HEK293 (cell line): ENCODE data around the gene CAPN7.

Source experiments
- CTCF ChIA-PET: fragments of 350-600 bp; formaldehyde crosslinking; extraction: SDS; loops from one replicate; lab custom pipeline; 2021; ENCODE audit warnings: antibody characterized with exemption; lab: Yijun Ruan, JAX
- POLR2A ChIA-PET: fragments of 300-600 bp; formaldehyde crosslinking; extraction: SDS; loops from one replicate; lab custom pipeline; 2020; ENCODE audit warnings: antibody characterized with exemption, inconsistent platforms; lab: Yijun Ruan, JAX
- H3K27ac ChIP-seq: fragments of 200-500 bp; sonication (Bioruptor generic); 2 replicates; pipeline ENCODE4 v1.5.1; 2014; ENCODE audit warnings: low read depth, low read length, control low read depth, inconsistent platforms; ENCODE audit errors: extremely low read depth
- H3K36me3 ChIP-seq, 2 experiments: fragments of 200-500 bp in 1 of 2; sonication (Bioruptor generic) in 1 of 2; 1 replicate in 1 of 2; 2 replicates in 1 of 2; pipeline ENCODE4 v1.5.1; 2014 to 2017; ENCODE audit warnings: inconsistent platforms in 2 of 2, low read length in 2 of 2; ENCODE audit not compliant: control insufficient read depth in 2 of 2, insufficient read depth in 1 of 2
- H3K4me1 ChIP-seq: fragments of 200-500 bp; sonication (Bioruptor generic); 2 replicates; pipeline ENCODE4 v1.5.1; 2014; ENCODE audit warnings: mild to moderate bottlenecking, low read length, inconsistent platforms; ENCODE audit not compliant: control insufficient read depth, insufficient read depth
- H3K4me3 ChIP-seq: 2 replicates; pipeline ENCODE4 v1.5.1; 2011; ENCODE audit warnings: low read depth, mild to moderate bottlenecking, control low read depth, low read length, moderate library complexity
- H3K9me3 ChIP-seq: fragments of 200-500 bp; sonication (Bioruptor generic); 2 replicates; pipeline ENCODE4 v1.5.1; 2014; ENCODE audit warnings: low read depth, low read length, inconsistent platforms; ENCODE audit not compliant: control insufficient read depth, insufficient read depth
- KLF10 ChIP-seq: fragments of 450-650 bp; IDR thresholded peaks from 2 replicates; pipeline ENCODE4 v1.5.1; 2018; ENCODE audit warnings: missing biosample characterization, mild to moderate bottlenecking, missing genetic modification characterization
- KLF7 ChIP-seq: fragments of 450-650 bp; formaldehyde crosslinking; IDR thresholded peaks from 2 replicates; pipeline ENCODE4 v1.5.1; 2016; ENCODE audit warnings: missing biosample characterization, missing genetic modification characterization, borderline replicate concordance
- PRDM10 ChIP-seq: fragments of 450-650 bp; formaldehyde crosslinking; IDR thresholded peaks from 2 replicates; pipeline ENCODE4 v1.5.1; 2016; ENCODE audit warnings: missing biosample characterization, missing genetic modification characterization
- SP3 ChIP-seq: fragments of 450-650 bp; formaldehyde crosslinking; IDR thresholded peaks from 2 replicates; pipeline ENCODE4 v1.5.1; 2016; ENCODE audit warnings: missing biosample characterization, missing genetic modification characterization
- ZBTB20 ChIP-seq: fragments of 450-650 bp; formaldehyde crosslinking; IDR thresholded peaks from 2 replicates; pipeline ENCODE4 v1.5.1; 2016; ENCODE audit warnings: missing biosample characterization, missing genetic modification characterization
- ZBTB26 ChIP-seq: fragments of 450-650 bp; formaldehyde crosslinking; optimal IDR thresholded peaks from 2 replicates; pipeline ENCODE3; 2016; ENCODE audit warnings: missing biosample characterization, mild to moderate bottlenecking, missing genetic modification characterization
- ZNF10 ChIP-seq: fragments of 450-650 bp; formaldehyde crosslinking; IDR thresholded peaks from 2 replicates; pipeline ENCODE4 v1.5.1; 2017; ENCODE audit warnings: missing biosample characterization, missing genetic modification characterization
- ZNF157 ChIP-seq: fragments of 450-650 bp; formaldehyde crosslinking; IDR thresholded peaks from 2 replicates; pipeline ENCODE4 v1.5.1; 2016; ENCODE audit warnings: missing biosample characterization, missing genetic modification characterization
- ZNF174 ChIP-seq: fragments of 450-650 bp; formaldehyde crosslinking; IDR thresholded peaks from 2 replicates; pipeline ENCODE4 v1.5.0; 2017; ENCODE audit warnings: missing biosample characterization, mild to moderate bottlenecking, missing genetic modification characterization
- ZNF19 ChIP-seq: fragments of 450-650 bp; formaldehyde crosslinking; IDR thresholded peaks from 2 replicates; pipeline ENCODE4; 2016; ENCODE audit warnings: missing biosample characterization, missing genetic modification characterization, low read depth
- ZNF24 ChIP-seq: fragments of 450-650 bp; formaldehyde crosslinking; IDR thresholded peaks from 2 replicates; pipeline ENCODE4 v1.5.1; 2016; ENCODE audit warnings: missing biosample characterization, missing genetic modification characterization
- ZNF354C ChIP-seq: fragments of 450-650 bp; formaldehyde crosslinking; IDR thresholded peaks from 2 replicates; pipeline ENCODE4 v1.5.1; 2016; ENCODE audit warnings: missing biosample characterization, missing genetic modification characterization, low read depth, borderline replicate concordance
- ZNF558 ChIP-seq: fragments of 450-650 bp; formaldehyde crosslinking; IDR thresholded peaks from 2 replicates; pipeline ENCODE4 v1.5.1; 2016; ENCODE audit warnings: missing biosample characterization, missing genetic modification characterization
- ZNF610 ChIP-seq: fragments of 450-650 bp; formaldehyde crosslinking; IDR thresholded peaks from 2 replicates; pipeline ENCODE4 v1.5.1; 2016; ENCODE audit warnings: missing biosample characterization, missing genetic modification characterization, borderline replicate concordance
- ZNF623 ChIP-seq: fragments of 450-650 bp; formaldehyde crosslinking; IDR thresholded peaks from 2 replicates; pipeline ENCODE4 v1.5.1; 2016; ENCODE audit warnings: missing biosample characterization, missing genetic modification characterization
- ZNF660 ChIP-seq: fragments of 450-650 bp; IDR thresholded peaks from 2 replicates; pipeline ENCODE4 v1.5.1; 2018; ENCODE audit warnings: missing biosample characterization, mild to moderate bottlenecking, missing genetic modification characterization
- ZNF670 ChIP-seq: fragments of 450-650 bp; formaldehyde crosslinking; IDR thresholded peaks from 2 replicates; pipeline ENCODE4 v1.5.1; 2016; ENCODE audit warnings: missing biosample characterization, missing genetic modification characterization, low read depth
- ZNF701 ChIP-seq: fragments of 450-650 bp; formaldehyde crosslinking; IDR thresholded peaks from 2 replicates; pipeline ENCODE4 v1.5.1; 2016; ENCODE audit warnings: missing biosample characterization, missing genetic modification characterization
- ZNF707 ChIP-seq: fragments of 450-650 bp; formaldehyde crosslinking; IDR thresholded peaks from 2 replicates; pipeline ENCODE4 v1.5.1; 2016; ENCODE audit warnings: missing biosample characterization, missing genetic modification characterization
- ZNF76 ChIP-seq: fragments of 450-650 bp; formaldehyde crosslinking; IDR thresholded peaks from 2 replicates; pipeline ENCODE4; 2016; ENCODE audit warnings: low read depth, missing biosample characterization, missing genetic modification characterization, borderline replicate concordance
- ZNF776 ChIP-seq: fragments of 450-650 bp; formaldehyde crosslinking; IDR thresholded peaks from 2 replicates; pipeline ENCODE4 v1.5.0; 2017; ENCODE audit warnings: missing biosample characterization, missing genetic modification characterization, borderline replicate concordance
- ZNF777 ChIP-seq: fragments of 450-650 bp; formaldehyde crosslinking; IDR thresholded peaks from 2 replicates; pipeline ENCODE4 v1.5.1; 2017; ENCODE audit warnings: missing biosample characterization, missing genetic modification characterization, borderline replicate concordance
- TF ChIP-seq, protein P1 (sequence below): fragments of 450-650 bp; formaldehyde crosslinking; IDR thresholded peaks from 2 replicates; pipeline ENCODE4 v1.5.1; 2016; ENCODE audit warnings: missing biosample characterization, missing genetic modification characterization
- TF ChIP-seq, protein P2 (sequence below): fragments of 450-650 bp; formaldehyde crosslinking; IDR thresholded peaks from 2 replicates; pipeline ENCODE4 v1.5.1; 2017; ENCODE audit warnings: missing biosample characterization, missing genetic modification characterization
- TF ChIP-seq, protein P3 (sequence below): fragments of 450-650 bp; formaldehyde crosslinking; IDR thresholded peaks from 2 replicates; pipeline ENCODE4 v1.5.1; 2016; ENCODE audit warnings: missing biosample characterization, missing genetic modification characterization
- TF ChIP-seq, protein P4 (sequence below): fragments of 450-650 bp; formaldehyde crosslinking; IDR thresholded peaks from 2 replicates; pipeline ENCODE4 v1.5.1; 2016; ENCODE audit warnings: missing biosample characterization, missing genetic modification characterization

CAPN7 gene

DNA sequence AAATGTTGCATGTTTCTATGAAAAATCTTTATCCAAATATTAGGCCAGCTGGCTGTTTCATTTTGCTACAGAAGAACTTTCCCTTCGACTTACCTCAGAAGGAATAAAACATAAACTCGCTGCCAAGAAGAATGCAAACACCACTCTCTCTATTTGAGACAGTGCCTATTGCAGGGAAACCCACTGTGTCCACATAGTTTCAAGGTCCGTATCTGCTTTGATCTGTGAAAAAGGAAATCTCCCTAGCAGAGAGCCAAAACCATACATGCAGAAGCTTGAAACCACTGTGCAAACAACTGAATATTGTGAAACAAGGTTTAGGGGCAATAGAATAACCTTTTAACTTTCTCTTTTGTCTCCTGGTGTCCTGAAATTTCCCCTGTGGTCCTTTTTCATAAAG lies 35.0 kb upstream of the CAPN7 start (continued):
- TF ChIP-seq ZNF76 (tag by site-specific recombination) (no peak), ZNF707 (tag by site-specific recombination) (no peak), SP3 (no peak), ZNF558 (tag by site-specific recombination) (no peak), ZNF777 (tag by site-specific recombination) (no peak), ZNF623 (tag by site-specific recombination) (no peak), ZBTB26 (no peak)

DNA sequence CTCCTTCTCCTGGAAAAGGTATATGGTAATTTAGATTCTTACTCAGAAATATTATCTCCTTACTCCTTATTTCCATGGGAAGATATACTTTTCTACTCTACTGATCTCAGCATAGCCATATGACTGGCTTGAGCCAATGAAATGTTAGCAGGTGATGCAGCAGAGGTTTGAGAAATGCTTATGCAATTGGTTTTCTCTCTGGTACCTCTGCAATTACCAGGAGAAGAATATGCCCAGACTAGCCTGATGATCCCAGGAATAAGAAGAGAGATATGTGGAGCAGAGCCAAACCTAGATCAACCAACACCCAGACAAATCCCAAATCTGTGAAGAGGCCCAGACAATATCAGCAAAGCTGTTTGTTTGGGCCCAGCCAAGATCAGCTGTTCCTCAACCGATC lies 33.2 kb upstream of the CAPN7 start:
- ChIA-PET CTCF (no interaction called here), POLR2A (no interaction called here)

DNA sequence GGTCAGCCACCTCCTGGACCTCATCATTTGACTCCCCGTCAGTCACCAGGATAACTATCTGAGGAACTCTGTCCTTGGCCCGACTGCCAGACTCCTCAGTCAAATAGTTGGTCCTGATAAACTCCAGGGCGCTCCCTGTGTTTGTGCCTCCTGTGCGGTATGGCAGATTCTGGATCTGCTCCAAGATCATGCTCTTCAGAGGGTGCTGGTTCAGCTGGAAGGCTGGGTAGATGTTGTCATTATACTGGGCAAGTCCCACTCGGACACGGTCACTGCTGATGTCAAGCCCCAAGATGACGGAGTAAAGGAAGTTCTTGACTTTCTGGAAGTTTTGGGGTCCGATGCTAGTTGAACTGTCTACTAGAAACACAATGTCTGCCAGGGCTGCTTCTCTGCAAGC lies 31.1 kb upstream of the CAPN7 start:
- no peak overlapping the region for H3K4me3 ChIP-seq
- H3K27ac ChIP-seq: no peak overlapping the region
- ChIA-PET POLR2A (no interaction called here), CTCF (no interaction called here)
- no peaks in the 10 kb centered on the region for H3K9me3 ChIP-seq
- no peaks in the 10 kb centered on the region for H3K4me1 ChIP-seq
- peaks cover 0 to 28% of the 10 kb centered on the region in 2 experiments; a peak in 1 of 3 replicates for H3K36me3 ChIP-seq
- no peak for TF ChIP-seq KLF7 (tag by site-specific recombination)
- TF ChIP-seq ZNF776 (tag by site-specific recombination): no peak
- TF ChIP-seq ZNF24 (tag by site-specific recombination): no peak
- TF ChIP-seq, protein P1, sequence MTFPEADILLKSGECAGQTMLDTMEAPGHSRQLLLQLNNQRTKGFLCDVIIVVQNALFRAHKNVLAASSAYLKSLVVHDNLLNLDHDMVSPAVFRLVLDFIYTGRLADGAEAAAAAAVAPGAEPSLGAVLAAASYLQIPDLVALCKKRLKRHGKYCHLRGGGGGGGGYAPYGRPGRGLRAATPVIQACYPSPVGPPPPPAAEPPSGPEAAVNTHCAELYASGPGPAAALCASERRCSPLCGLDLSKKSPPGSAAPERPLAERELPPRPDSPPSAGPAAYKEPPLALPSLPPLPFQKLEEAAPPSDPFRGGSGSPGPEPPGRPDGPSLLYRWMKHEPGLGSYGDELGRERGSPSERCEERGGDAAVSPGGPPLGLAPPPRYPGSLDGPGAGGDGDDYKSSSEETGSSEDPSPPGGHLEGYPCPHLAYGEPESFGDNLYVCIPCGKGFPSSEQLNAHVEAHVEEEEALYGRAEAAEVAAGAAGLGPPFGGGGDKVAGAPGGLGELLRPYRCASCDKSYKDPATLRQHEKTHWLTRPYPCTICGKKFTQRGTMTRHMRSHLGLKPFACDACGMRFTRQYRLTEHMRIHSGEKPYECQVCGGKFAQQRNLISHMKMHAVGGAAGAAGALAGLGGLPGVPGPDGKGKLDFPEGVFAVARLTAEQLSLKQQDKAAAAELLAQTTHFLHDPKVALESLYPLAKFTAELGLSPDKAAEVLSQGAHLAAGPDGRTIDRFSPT (tag by site-specific recombination): no peak
- no peak for TF ChIP-seq PRDM10 (tag by site-specific recombination)
- TF ChIP-seq, protein P2, sequence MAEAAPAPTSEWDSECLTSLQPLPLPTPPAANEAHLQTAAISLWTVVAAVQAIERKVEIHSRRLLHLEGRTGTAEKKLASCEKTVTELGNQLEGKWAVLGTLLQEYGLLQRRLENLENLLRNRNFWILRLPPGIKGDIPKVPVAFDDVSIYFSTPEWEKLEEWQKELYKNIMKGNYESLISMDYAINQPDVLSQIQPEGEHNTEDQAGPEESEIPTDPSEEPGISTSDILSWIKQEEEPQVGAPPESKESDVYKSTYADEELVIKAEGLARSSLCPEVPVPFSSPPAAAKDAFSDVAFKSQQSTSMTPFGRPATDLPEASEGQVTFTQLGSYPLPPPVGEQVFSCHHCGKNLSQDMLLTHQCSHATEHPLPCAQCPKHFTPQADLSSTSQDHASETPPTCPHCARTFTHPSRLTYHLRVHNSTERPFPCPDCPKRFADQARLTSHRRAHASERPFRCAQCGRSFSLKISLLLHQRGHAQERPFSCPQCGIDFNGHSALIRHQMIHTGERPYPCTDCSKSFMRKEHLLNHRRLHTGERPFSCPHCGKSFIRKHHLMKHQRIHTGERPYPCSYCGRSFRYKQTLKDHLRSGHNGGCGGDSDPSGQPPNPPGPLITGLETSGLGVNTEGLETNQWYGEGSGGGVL (tag by site-specific recombination): no peak
- TF ChIP-seq ZNF777 (tag by site-specific recombination): no peak
- TF ChIP-seq ZNF701 (tag by site-specific recombination): no peak
- no peak for TF ChIP-seq ZNF610
- no peak for TF ChIP-seq ZBTB20

More for the DNA sequence above, 33.2 kb upstream of the CAPN7 start:
- no peaks in the 10 kb centered on the region for H3K9me3 ChIP-seq
- H3K4me3 ChIP-seq: no peak overlapping the region
- no peaks in the 10 kb centered on the region for H3K4me1 ChIP-seq
- H3K27ac ChIP-seq: no peak overlapping the region
- TF ChIP-seq ZNF10 (tag by site-specific recombination) (no peak), ZNF19 (no peak), ZNF354C (no peak), KLF10 (tag by site-specific recombination) (no peak), ZNF157 (tag by site-specific recombination) (no peak), ZNF660 (tag by site-specific recombination) (no peak), ZNF670 (tag by site-specific recombination) (no peak), ZNF174 (tag by site-specific recombination) (no peak)
- TF ChIP-seq, protein P3, sequence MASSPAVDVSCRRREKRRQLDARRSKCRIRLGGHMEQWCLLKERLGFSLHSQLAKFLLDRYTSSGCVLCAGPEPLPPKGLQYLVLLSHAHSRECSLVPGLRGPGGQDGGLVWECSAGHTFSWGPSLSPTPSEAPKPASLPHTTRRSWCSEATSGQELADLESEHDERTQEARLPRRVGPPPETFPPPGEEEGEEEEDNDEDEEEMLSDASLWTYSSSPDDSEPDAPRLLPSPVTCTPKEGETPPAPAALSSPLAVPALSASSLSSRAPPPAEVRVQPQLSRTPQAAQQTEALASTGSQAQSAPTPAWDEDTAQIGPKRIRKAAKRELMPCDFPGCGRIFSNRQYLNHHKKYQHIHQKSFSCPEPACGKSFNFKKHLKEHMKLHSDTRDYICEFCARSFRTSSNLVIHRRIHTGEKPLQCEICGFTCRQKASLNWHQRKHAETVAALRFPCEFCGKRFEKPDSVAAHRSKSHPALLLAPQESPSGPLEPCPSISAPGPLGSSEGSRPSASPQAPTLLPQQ: no peak
- TF ChIP-seq, protein P4, sequence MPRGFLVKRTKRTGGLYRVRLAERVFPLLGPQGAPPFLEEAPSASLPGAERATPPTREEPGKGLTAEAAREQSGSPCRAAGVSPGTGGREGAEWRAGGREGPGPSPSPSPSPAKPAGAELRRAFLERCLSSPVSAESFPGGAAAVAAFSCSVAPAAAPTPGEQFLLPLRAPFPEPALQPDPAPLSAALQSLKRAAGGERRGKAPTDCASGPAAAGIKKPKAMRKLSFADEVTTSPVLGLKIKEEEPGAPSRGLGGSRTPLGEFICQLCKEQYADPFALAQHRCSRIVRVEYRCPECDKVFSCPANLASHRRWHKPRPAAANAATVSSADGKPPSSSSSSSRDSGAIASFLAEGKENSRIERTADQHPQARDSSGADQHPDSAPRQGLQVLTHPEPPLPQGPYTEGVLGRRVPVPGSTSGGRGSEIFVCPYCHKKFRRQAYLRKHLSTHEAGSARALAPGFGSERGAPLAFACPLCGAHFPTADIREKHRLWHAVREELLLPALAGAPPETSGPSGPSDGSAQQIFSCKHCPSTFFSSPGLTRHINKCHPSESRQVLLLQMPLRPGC (tag by site-specific recombination): no peak
- peaks cover 0 to 29% of the 10 kb centered on the region in 2 experiments; a peak in 1 of 3 replicates for H3K36me3 ChIP-seq
